ENCODE measurements around the gene KIF3C. TPM values are rescaled to one million over a fixed set of nuclear protein-coding genes. Genes with fewer than 3 reads are reported as not detected.

The KIF3C gene
- total RNA-seq, 1 experiment from 2014 or later, result 9.2 TPM

- H3K27ac Mint-ChIP-seq (ENCODE audit: unreplicated experiment), result peak overlapping the region; percentile 37
- POLR2A ChIA-PET, result interaction anchor here (1.6 kb wide), 1 partner anchor 17 kb away, joined by 4 read pairs; the partner anchor contains the start of gene ASXL2
Observed at GRCh38 chr2:25895610-25896009, 86.7 kb downstream of the KIF3C start.

GRCh38 chr2:25895018-25895417 is 87.3 kb downstream of the KIF3C start:
- DNase-seq, result no peak
- no peaks in the 10 kb centered on the region for H3K27me3 ChIP-seq (replicated peaks; ENCODE audit: control insufficient read depth, insufficient read depth, low read length)
- peaks cover 9% of the 10 kb centered on the region for H3K4me1 Mint-ChIP-seq (ENCODE audit: low read depth, unreplicated experiment)
- TF ChIP-seq, protein P1, sequence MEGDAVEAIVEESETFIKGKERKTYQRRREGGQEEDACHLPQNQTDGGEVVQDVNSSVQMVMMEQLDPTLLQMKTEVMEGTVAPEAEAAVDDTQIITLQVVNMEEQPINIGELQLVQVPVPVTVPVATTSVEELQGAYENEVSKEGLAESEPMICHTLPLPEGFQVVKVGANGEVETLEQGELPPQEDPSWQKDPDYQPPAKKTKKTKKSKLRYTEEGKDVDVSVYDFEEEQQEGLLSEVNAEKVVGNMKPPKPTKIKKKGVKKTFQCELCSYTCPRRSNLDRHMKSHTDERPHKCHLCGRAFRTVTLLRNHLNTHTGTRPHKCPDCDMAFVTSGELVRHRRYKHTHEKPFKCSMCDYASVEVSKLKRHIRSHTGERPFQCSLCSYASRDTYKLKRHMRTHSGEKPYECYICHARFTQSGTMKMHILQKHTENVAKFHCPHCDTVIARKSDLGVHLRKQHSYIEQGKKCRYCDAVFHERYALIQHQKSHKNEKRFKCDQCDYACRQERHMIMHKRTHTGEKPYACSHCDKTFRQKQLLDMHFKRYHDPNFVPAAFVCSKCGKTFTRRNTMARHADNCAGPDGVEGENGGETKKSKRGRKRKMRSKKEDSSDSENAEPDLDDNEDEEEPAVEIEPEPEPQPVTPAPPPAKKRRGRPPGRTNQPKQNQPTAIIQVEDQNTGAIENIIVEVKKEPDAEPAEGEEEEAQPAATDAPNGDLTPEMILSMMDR (IDR thresholded peaks at IDR 0.05; ENCODE audit: insufficient read depth in 1 of 2, low read depth in 1 of 2, low read length in 1 of 2, severe bottlenecking in 1 of 2, unreplicated experiment in 1 of 2), result no peak
- H3K4me3 ChIP-seq (ENCODE audit: low read depth, low read length), result no peak overlapping the region
- ChIA-PET POLR2A (interaction anchor here (1.6 kb wide), 1 partner anchor 17 kb away, joined by 4 read pairs; the partner anchor contains the start of gene ASXL2), CTCF (interaction anchor here (1.2 kb wide), 1 partner anchor 144 kb away, joined by 3 read pairs; no protein-coding TSS in a partner anchor)
- no peak overlapping the region for H3K4me3 Mint-ChIP-seq (ENCODE audit: unreplicated experiment)
- intact Hi-C loops (cut with micrococcal nuclease; ENCODE audit: unreplicated experiment), result no loop called here
- no peaks in the 10 kb centered on the region for H3K27me3 Mint-ChIP-seq (ENCODE audit: insufficient read depth, unreplicated experiment)
- H3K36me3 Mint-ChIP-seq (ENCODE audit: insufficient read depth, unreplicated experiment), result no peaks in the 10 kb centered on the region
- no peaks in the 10 kb centered on the region for H3K4me1 ChIP-seq
- no peaks in the 10 kb centered on the region for H3K36me3 ChIP-seq (ENCODE audit: control insufficient read depth, insufficient read depth, low read length)
- BruUV-seq (replicated peaks), result no TSS peak
- no peaks in the 10 kb centered on the region for H3K9me3 Mint-ChIP-seq (ENCODE audit: unreplicated experiment)
- H3K27ac Mint-ChIP-seq (ENCODE audit: unreplicated experiment), result no peak overlapping the region
- no peaks in the 10 kb centered on the region for H3K9me3 ChIP-seq

More at GRCh38 chr2:25895610-25896009, 86.7 kb downstream of the KIF3C start:
- Mint-ChIP-seq H3K36me3 (ENCODE audit: insufficient read depth, unreplicated experiment) (no peaks in the 10 kb centered on the region), H3K9me3 (ENCODE audit: unreplicated experiment) (no peaks in the 10 kb centered on the region), H3K4me1 (ENCODE audit: low read depth, unreplicated experiment) (peaks cover 9% of the 10 kb centered on the region), H3K27me3 (ENCODE audit: insufficient read depth, unreplicated experiment) (no peaks in the 10 kb centered on the region), H3K4me3 (ENCODE audit: unreplicated experiment) (no peak overlapping the region)
- Histone ChIP-seq H3K4me3 (ENCODE audit: low read depth, low read length) (no peak overlapping the region), H3K27me3 (replicated peaks; ENCODE audit: control insufficient read depth, insufficient read depth, low read length) (no peaks in the 10 kb centered on the region), H3K9me3 (no peaks in the 10 kb centered on the region), H3K36me3 (ENCODE audit: control insufficient read depth, insufficient read depth, low read length) (no peaks in the 10 kb centered on the region), H3K4me1 (no peaks in the 10 kb centered on the region)
- CTCF ChIA-PET, result interaction anchor here (1.2 kb wide), 1 partner anchor 143 kb away, joined by 3 read pairs; no protein-coding TSS in a partner anchor
- intact Hi-C loops (cut with micrococcal nuclease; ENCODE audit: unreplicated experiment), result no loop called here
- no peak for DNase-seq
- no TSS peak for BruUV-seq (replicated peaks)
- TF ChIP-seq, protein P1 (IDR thresholded peaks at IDR 0.05; ENCODE audit: insufficient read depth in 1 of 2, low read depth in 1 of 2, low read length in 1 of 2, severe bottlenecking in 1 of 2, unreplicated experiment in 1 of 2), result no peak

- Histone ChIP-seq H3K4me1 (no peaks in the 10 kb centered on the region), H3K36me3 (ENCODE audit: control insufficient read depth, insufficient read depth, low read length) (no peaks in the 10 kb centered on the region), H3K4me3 (ENCODE audit: low read depth, low read length) (no peak overlapping the region), H3K27me3 (replicated peaks; ENCODE audit: control insufficient read depth, insufficient read depth, low read length) (no peaks in the 10 kb centered on the region), H3K9me3 (no peaks in the 10 kb centered on the region)
- ChIA-PET CTCF (no interaction called here), POLR2A (interaction anchor here (1.6 kb wide), 1 partner anchor 16 kb away, joined by 4 read pairs; the partner anchor contains the start of gene ASXL2)
- intact Hi-C loops (cut with micrococcal nuclease; ENCODE audit: unreplicated experiment), result no loop called here
- Mint-ChIP-seq H3K27me3 (ENCODE audit: insufficient read depth, unreplicated experiment) (no peaks in the 10 kb centered on the region), H3K4me1 (ENCODE audit: low read depth, unreplicated experiment) (peaks cover 9% of the 10 kb centered on the region), H3K27ac (ENCODE audit: unreplicated experiment) (no peak overlapping the region), H3K9me3 (ENCODE audit: unreplicated experiment) (no peaks in the 10 kb centered on the region), H3K36me3 (ENCODE audit: insufficient read depth, unreplicated experiment) (no peaks in the 10 kb centered on the region), H3K4me3 (ENCODE audit: unreplicated experiment) (no peak overlapping the region)
- BruUV-seq (replicated peaks), result no TSS peak
- TF ChIP-seq, protein P1 (IDR thresholded peaks at IDR 0.05; ENCODE audit: insufficient read depth in 1 of 2, low read depth in 1 of 2, low read length in 1 of 2, severe bottlenecking in 1 of 2, unreplicated experiment in 1 of 2), result no peak
- no peak for DNase-seq
Observed at GRCh38 chr2:25894135-25894830, 88.0 kb downstream of the KIF3C start.
